A549 (cell line): ENCODE data around the gene C1S. TPM values are rescaled to one million over a fixed set of nuclear protein-coding genes. Genes with fewer than 3 reads are reported as not detected.

Experiments used
- ATAC-seq, 2 experiments: fragments of 200-7000 bp in 1 of 2; fragments of >200 bp in 1 of 2; cut with Nextera tagmentation in 1 of 2; cut with Tn5 transposase in 1 of 2; 3 replicates each; pipeline versions ENCODE4 v1.8.0 to v1.9.1; 2018 to 2020; ENCODE audit warnings: mild to moderate bottlenecking in 1 of 2, moderate library complexity in 1 of 2
- CTCF ChIA-PET: fragments of 300-600 bp; sonication (Branson Sonifier 250); formaldehyde crosslinking; extraction: SDS; loops from one replicate; lab custom pipeline; 2021; ENCODE audit warnings: antibody characterized with exemption, inconsistent platforms; lab: Yijun Ruan, JAX
- POLR2A ChIA-PET: fragments of 350-600 bp; formaldehyde crosslinking; extraction: SDS; loops from one replicate; lab custom pipeline; 2021; ENCODE audit warnings: antibody characterized with exemption, inconsistent platforms; lab: Yijun Ruan, JAX
- DNase-seq, 2 experiments: peaks; one replicate each; pipeline versions ENCODE4 v3.0.0 to v3.0.0-alpha.2; 2011 to 2016; ENCODE audit warnings: low read depth in 1 of 2, low spot score in 1 of 2
- FAIRE-seq: peaks from 2 replicates; lab custom pipeline; 2011; peaks lifted over from hg19 to GRCh38; lab: Jason Lieb, UNC
- H3K27ac ChIP-seq, 2 experiments: fragments of >200 bp; sonication (Bioruptor Twin); formaldehyde crosslinking; 3 replicates each; pipeline ENCODE4 v1.5.1; 2016 to 2017
- H3K4me1 ChIP-seq: fragments of >200 bp; sonication (Bioruptor Twin); formaldehyde crosslinking; 3 replicates; pipeline ENCODE4 v1.6.1; 2016
- H3K4me2 ChIP-seq: fragments of >200 bp; sonication (Bioruptor Twin); formaldehyde crosslinking; 3 replicates; pipeline ENCODE4 v1.6.1; 2016
- H3K4me3 ChIP-seq: fragments of >200 bp; sonication (Bioruptor Twin); formaldehyde crosslinking; 3 replicates; pipeline ENCODE4 v1.5.1; 2016
- H3K9me3 ChIP-seq: fragments of >200 bp; sonication (Bioruptor Twin); formaldehyde crosslinking; 3 replicates; pipeline ENCODE4 v1.6.1; 2016
- BCL3 ChIP-seq: fragments of >200 bp; sonication (Bioruptor Twin); formaldehyde crosslinking; IDR thresholded peaks from 3 replicates; pipeline ENCODE4 v1.6.1; 2016
- BHLHE40 ChIP-seq: IDR thresholded peaks from 2 replicates; pipeline ENCODE4 v1.6.1; 2012; ENCODE audit warnings: low read depth, low read length, inconsistent platforms
- CBX2 ChIP-seq: fragments of 200-600 bp; sonication (generic); IDR thresholded peaks from 2 replicates; pipeline ENCODE4 v1.6.1; 2016; ENCODE audit warnings: low read depth, mild to moderate bottlenecking, borderline replicate concordance
- CBX8 ChIP-seq: fragments of 200-600 bp; sonication (generic); IDR thresholded peaks from 2 replicates; pipeline ENCODE4 v1.6.1; 2016
- CEBPB ChIP-seq, 2 experiments: fragments of >200 bp in 1 of 2; sonication (Bioruptor Twin) in 1 of 2; formaldehyde crosslinking in 1 of 2; IDR thresholded peaks; 2 replicates each; pipeline ENCODE4 v1.6.1; 2012 to 2016
- CHD2 ChIP-seq: fragments of 150-350 bp; IDR thresholded peaks from 2 replicates; pipeline ENCODE4 v1.6.1; 2014; ENCODE audit warnings: low read length; ENCODE audit not compliant: partially characterized antibody
- EHMT2 ChIP-seq: fragments of 200-600 bp; sonication (generic); IDR thresholded peaks from 2 replicates; pipeline ENCODE4 v1.6.1; 2016; ENCODE audit warnings: antibody characterized with exemption, low read depth, mild to moderate bottlenecking, moderate library complexity
- ELK1 ChIP-seq: fragments of 150-350 bp; IDR thresholded peaks from 2 replicates; pipeline ENCODE4 v1.6.1; 2014; ENCODE audit warnings: low read depth, mild to moderate bottlenecking, low read length
- FOSB ChIP-seq: fragments of 250-450 bp; sonication (Bioruptor Pico); IDR thresholded peaks from 2 replicates; pipeline ENCODE4 v1.5.0; 2020; ENCODE audit warnings: mild to moderate bottlenecking, moderate library complexity
- GATA3 ChIP-seq: IDR thresholded peaks from 2 replicates; pipeline ENCODE4 v1.6.1; 2012; ENCODE audit warnings: borderline replicate concordance
- HOXA7 ChIP-seq: fragments of 250-450 bp; sonication (Bioruptor Pico); IDR thresholded peaks from 2 replicates; pipeline ENCODE4 v1.5.0; 2020; ENCODE audit warnings: mild to moderate bottlenecking, moderate library complexity
- HOXB5 ChIP-seq: fragments of 250-450 bp; sonication (Bioruptor Pico); IDR thresholded peaks from 2 replicates; pipeline ENCODE4 v1.5.0; 2020; ENCODE audit warnings: mild to moderate bottlenecking, moderate library complexity
- NFE2L2 ChIP-seq: fragments of 150-350 bp; conservative IDR thresholded peaks from 2 replicates; pipeline ENCODE4 v1.6.1; 2014; ENCODE audit warnings: low read length
- NR3C1 ChIP-seq: fragments of >200 bp; sonication (Bioruptor Twin); formaldehyde crosslinking; IDR thresholded peaks from 3 replicates; pipeline ENCODE4 v1.6.1; 2017
- PHF8 ChIP-seq: fragments of 200-600 bp; sonication (generic); IDR thresholded peaks from 2 replicates; pipeline ENCODE4 v1.6.1; 2016; ENCODE audit warnings: low read depth, mild to moderate bottlenecking, antibody characterized with exemption, moderate library complexity, borderline replicate concordance
- POLR2A ChIP-seq: IDR thresholded peaks from 2 replicates; pipeline ENCODE4 v1.6.1; 2012; ENCODE audit warnings: mild to moderate bottlenecking, low read length
- RCOR1 ChIP-seq: fragments of 150-350 bp; IDR thresholded peaks from 2 replicates; pipeline ENCODE4 v1.6.1; 2014; ENCODE audit warnings: antibody characterized with exemption, low read length, low read depth
- TP53 ChIP-seq: fragments of 250-450 bp; sonication (Bioruptor Pico); IDR thresholded peaks from 2 replicates; pipeline ENCODE4 v1.5.0; 2021; ENCODE audit warnings: mild to moderate bottlenecking, moderate library complexity
- USF2 ChIP-seq: fragments of 450-650 bp; IDR thresholded peaks from 2 replicates; pipeline ENCODE4 v1.6.1; 2014; ENCODE audit warnings: antibody characterized with exemption
- ZFP36 ChIP-seq: fragments of 450-650 bp; IDR thresholded peaks from 2 replicates; pipeline ENCODE4 v1.6.1; 2014; ENCODE audit warnings: borderline replicate concordance; ENCODE audit not compliant: partially characterized antibody
- ZNF302 ChIP-seq: fragments of 250-450 bp; sonication (Bioruptor Pico); IDR thresholded peaks from 2 replicates; pipeline ENCODE4 v1.9.0; 2021; ENCODE audit warnings: inconsistent platforms, mild to moderate bottlenecking, moderate library complexity
- ZSCAN20 ChIP-seq: fragments of 250-450 bp; sonication (Bioruptor Pico); IDR thresholded peaks from 2 replicates; pipeline ENCODE4 v1.8.0; 2022; ENCODE audit warnings: mild to moderate bottlenecking, moderate library complexity
- WGBS: methylation state at CpG from one replicate; pipeline ENCODE4 v1.1.6; 2017; ENCODE audit errors: missing lambda C conversion rate; 5-methylcytosine and 5-hydroxymethylcytosine counted together
- polyA plus RNA-seq, 4 experiments: library from polyadenylated mRNA; depleted of rRNA in 3 of 4; stranded (reverse); fragments of >200 nt; fragmentation: RNase III in 1 of 4; extraction: RNeasy Plus Mini Kit Qiagen cat#74134 plus additional on column Dnase treatment in 1 of 4; gene quantifications; 2 replicates in 3 of 4; 3 replicates in 1 of 4; pipeline ENCODE4 v1.2.3, GENCODE V29; 2011 to 2017

Gene C1S
- polyA plus RNA-seq, 2 of the 4 experiments (the other 2 are of a cell fraction) = 65.5 to 107 TPM

- 47% methylated on average over 1 of the region's 1 CpG for WGBS
- no peaks in the 10 kb centered on the region for H3K4me1 ChIP-seq
- ChIA-PET POLR2A (interaction anchor here (0.6 kb wide), 1 partner anchor 274 kb away, joined by 6 read pairs; the partner anchor contains the start of gene MLF2), CTCF (interaction anchor here (1.2 kb wide), 2 partner anchors 22 to 28 kb away, joined by 3 read pairs; no protein-coding TSS in a partner anchor)
- H3K27ac ChIP-seq = no peak overlapping the region
- TF ChIP-seq USF2 = no peak
- TF ChIP-seq GATA3 = no peak
- TF ChIP-seq BHLHE40 = no peak
- no peak for TF ChIP-seq CEBPB (IDR thresholded peaks at IDR 0.05)
- TF ChIP-seq PHF8 = no peak
- no peak for TF ChIP-seq FOSB
- TF ChIP-seq HOXB5 (CRISPR knock-in tag) = no peak
- TF ChIP-seq HOXA7 (CRISPR knock-in tag) = no peak
- TF ChIP-seq ELK1 = no peak
- no peak for FAIRE-seq
- H3K4me2 ChIP-seq = no peak overlapping the region
- DNase-seq = no peak
- ATAC-seq = no peak
- H3K4me3 ChIP-seq = no peak overlapping the region
- H3K9me3 ChIP-seq = no peaks in the 10 kb centered on the region
Measured at GRCh38 chr12:7026854-7027253, 33.7 kb upstream of the C1S start.

GRCh38 chr12:7031306-7031705, 29.2 kb upstream of the C1S start:
- 0 out of 3 replicates have a peak, but pooled peaks cover 2% of the 10 kb centered on the region for H3K9me3 ChIP-seq
- no peaks in the 10 kb centered on the region for H3K4me1 ChIP-seq
- no peak for FAIRE-seq
- CTCF ChIA-PET = interaction anchor here (0.5 to 2.5 kb wide), 6 partner anchors 12 to 805 kb away, joined by 3 to 7 read pairs (median 3); partner anchors contain the start of gene C1R
- no peak overlapping the region for H3K4me3 ChIP-seq
- TF ChIP-seq CHD2 = no peak
- TF ChIP-seq EHMT2 = no peak
- no peak for TF ChIP-seq ELK1
- no peak for TF ChIP-seq CBX8
- TF ChIP-seq RCOR1 = no peak
- TF ChIP-seq HOXA7 (CRISPR knock-in tag) = no peak
- TF ChIP-seq GATA3 = no peak
- no peak for TF ChIP-seq ZFP36
- TF ChIP-seq TP53 = no peak
- no peak for TF ChIP-seq POLR2A
- TF ChIP-seq ZSCAN20 = no peak
- TF ChIP-seq NR3C1 = no peak
- no peak for TF ChIP-seq CBX2
- TF ChIP-seq NFE2L2 = no peak
- TF ChIP-seq, all 56 proteins: peak for 0
- H3K4me2 ChIP-seq = no peak overlapping the region
- ATAC-seq = no peak
- no peak overlapping the region for H3K27ac ChIP-seq
- POLR2A ChIA-PET = no interaction called here
- DNase-seq = no peak
- WGBS = 54% methylated on average over 6 of the region's 6 CpGs

- Histone ChIP-seq H3K4me1 (no peaks in the 10 kb centered on the region), H3K4me2 (no peak overlapping the region), H3K4me3 (no peak overlapping the region), H3K27ac (no peak overlapping the region), H3K9me3 (0 out of 3 replicates have a peak, but pooled peaks cover 2% of the 10 kb centered on the region)
- ATAC-seq = no peak
- no peak for FAIRE-seq
- TF ChIP-seq CBX2 (no peak), BCL3 (no peak), TP53 (no peak), ZNF302 (CRISPR knock-in tag) (no peak), CHD2 (no peak)
- WGBS = 36% methylated on average over 2 of the region's 2 CpGs
- DNase-seq = no peak
- POLR2A ChIA-PET = no interaction called here
- CTCF ChIA-PET = interaction anchor here (0.6 to 2.5 kb wide), 5 partner anchors 11 to 77 kb away, joined by 3 to 9 read pairs (median 3); partner anchors contain the start of gene C1S
Measured at GRCh38 chr12:7032990-7033389, 27.5 kb upstream of the C1S start.
